CD4-positive, alpha-beta T cell (primary cell): Measurements from ENCODE around the gene DIS3L2. TPM values are rescaled to one million over a fixed set of nuclear protein-coding genes. Genes with fewer than 3 reads are reported as not detected.
A peak's percentile ranks its signal among the peaks of the same experiment; 100 is the strongest.
"Not testable (repeated sequence)": the region's sequence is repeated elsewhere in the genome, so short reads cannot be mapped to it uniquely, and the experiment has no call there.

Experiments used
- ATAC-seq: fragments of 200-7000 bp; cut with Tn5 transposase; one replicate; pipeline ENCODE4 v1.10.0; 2022; ENCODE audit warnings: mild to moderate bottlenecking; ENCODE audit not compliant: poor library complexity
- CTCF ChIA-PET: fragments of 350-600 bp; sonication (Branson Sonifier 250); formaldehyde crosslinking; loops from one replicate; lab custom pipeline; 2021; ENCODE audit warnings: antibody characterized with exemption, inconsistent platforms; lab: Charles Lee
- POLR2A ChIA-PET: fragments of 350-600 bp; sonication (Branson Sonifier 250); formaldehyde crosslinking; loops from one replicate; lab custom pipeline; 2021; ENCODE audit warnings: antibody characterized with exemption, inconsistent platforms; lab: Charles Lee
- DNase-seq, 14 experiments: peaks; one replicate each; pipeline ENCODE4 v3.0.0-alpha.2; 2013 to 2020; ENCODE audit warnings: mixed read lengths in 2 of 14
- H3K27ac ChIP-seq, 2 donors: one replicate each; pipeline versions ENCODE4 v1.5.1 to v1.7.0; 2013; ENCODE audit warnings: low read length in 2 of 2, low read depth in 1 of 2, mild to moderate bottlenecking in 1 of 2
- H3K27me3 ChIP-seq, 2 experiments: 1 replicate in 1 of 2; 2 replicates in 1 of 2; pipeline versions ENCODE4 v1.6.1 to v1.7.0; 2013; ENCODE audit warnings: low read length in 2 of 2, control low read depth in 1 of 2, mild to moderate bottlenecking in 1 of 2, moderate library complexity in 1 of 2; ENCODE audit not compliant: insufficient read depth in 2 of 2, control insufficient read depth in 1 of 2
- H3K36me3 ChIP-seq: one replicate; pipeline ENCODE4 v1.6.1; 2013; ENCODE audit warnings: low read length, control low read depth; ENCODE audit not compliant: insufficient read depth
- H3K4me1 ChIP-seq: one replicate; pipeline ENCODE4 v1.6.1; 2013; ENCODE audit warnings: low read length, control low read depth; ENCODE audit not compliant: insufficient read depth
- H3K4me3 ChIP-seq: one replicate; pipeline ENCODE4 v1.5.1; 2013; ENCODE audit warnings: mild to moderate bottlenecking, low read length, moderate library complexity
- H3K9me3 ChIP-seq, 2 experiments: 1 replicate in 1 of 2; 2 replicates in 1 of 2; pipeline versions ENCODE4 v1.6.1 to v1.7.0; 2013; ENCODE audit warnings: low read length in 2 of 2, mild to moderate bottlenecking in 2 of 2, control low read depth in 1 of 2, moderate library complexity in 1 of 2; ENCODE audit not compliant: control insufficient read depth in 1 of 2, insufficient read depth in 1 of 2
- H3K27ac Mint-ChIP-seq: one replicate; pipeline ENCODE4 v1.8.0; 2020; ENCODE audit warnings: mixed read lengths
- H3K27me3 Mint-ChIP-seq: one replicate; pipeline ENCODE4 v1.8.0; 2021; ENCODE audit warnings: mixed read lengths
- H3K36me3 Mint-ChIP-seq: one replicate; pipeline ENCODE4 v1.8.0; 2021; ENCODE audit warnings: low read depth, mixed read lengths
- H3K4me1 Mint-ChIP-seq: one replicate; pipeline ENCODE4 v1.8.0; 2021; ENCODE audit warnings: low read depth, mixed read lengths
- H3K4me3 Mint-ChIP-seq: one replicate; pipeline ENCODE4 v1.8.0; 2020; ENCODE audit warnings: mild to moderate bottlenecking, mixed read lengths
- H3K9me3 Mint-ChIP-seq: one replicate; pipeline ENCODE4 v1.8.0; 2020; ENCODE audit warnings: mixed read lengths
- intact Hi-C, 2 experiments: fragments of 100-400 bp; cut with DNase I in 1 of 2; cut with micrococcal nuclease in 1 of 2; formaldehyde crosslinking; loops; one replicate each; pipeline versions ENCODE4 v1.15.1 to v1.9.0; 2023 to 2025; cut with DNase I, micrococcal nuclease
- total RNA-seq, 174 experiments: library from RNA in 2 of 174; stranded (reverse) in 2 of 174; gene quantifications; one replicate each; pipeline ENCODE4 v1.2.3 and lab custom pipeline; 2021 to 2026
- TF ChIP-seq, protein P1 (sequence below): fragments of 200-600 bp; IDR thresholded peaks from one replicate; pipeline ENCODE4 v1.8.0; 2022; ENCODE audit warnings: antibody characterized with exemption, mild to moderate bottlenecking

Gene DIS3L2
- total RNA-seq, 2 experiments from 2014 or later: 59.8 to 62.9 TPM

DNA sequence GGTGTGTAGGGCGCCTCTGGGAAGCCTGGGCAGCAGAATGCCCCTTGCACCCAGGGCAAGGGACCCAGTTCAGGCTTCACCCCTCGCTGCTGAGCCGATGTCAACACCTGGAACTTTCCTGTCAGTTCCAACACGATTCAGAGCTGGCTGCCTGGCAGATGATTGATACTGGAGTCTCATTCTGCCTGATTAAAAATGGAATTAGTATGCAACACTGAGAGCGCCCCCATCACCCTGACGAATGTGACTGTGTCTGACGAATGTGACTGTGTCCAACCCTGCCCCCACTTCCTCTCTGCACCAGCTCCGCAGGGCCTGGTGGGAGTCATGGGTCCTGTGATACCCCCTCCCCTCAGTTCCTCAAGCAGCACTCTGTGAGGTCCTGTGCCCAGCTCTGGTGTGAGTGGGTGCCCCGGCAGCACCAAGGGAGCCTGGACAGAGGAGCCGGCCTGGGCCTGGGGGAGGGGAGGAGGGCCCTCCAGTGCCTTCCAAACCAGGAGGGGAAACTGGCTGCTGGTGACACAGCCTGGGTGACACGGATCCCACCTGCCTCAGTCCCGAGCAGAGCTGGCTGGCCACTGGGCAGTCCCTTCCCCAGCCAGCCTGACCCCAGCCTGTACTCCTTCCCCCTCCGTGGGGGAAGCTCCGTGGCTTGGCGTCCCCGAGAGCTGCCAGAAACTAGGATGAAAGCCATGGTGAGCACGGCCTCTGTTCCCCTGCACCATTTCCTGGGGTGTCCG is 375.6 kb downstream of the DIS3L2 start:
- H3K36me3 Mint-ChIP-seq: peaks cover 6% of the 10 kb centered on the region
- DNase-seq (peak in 3 of 14 experiments; percentile 0 to 27 (median 6)), ATAC-seq (no peak)
- no peak overlapping the region for H3K27ac Mint-ChIP-seq
- H3K4me1 Mint-ChIP-seq: no peaks in the 10 kb centered on the region
- Histone ChIP-seq H3K27ac (no peak overlapping the region), H3K27me3 (no peaks in the 10 kb centered on the region), H3K4me1 (no peaks in the 10 kb centered on the region), H3K9me3 (no peaks in the 10 kb centered on the region), H3K36me3 (peaks cover 6% of the 10 kb centered on the region), H3K4me3 (no peak overlapping the region)
- no peak overlapping the region for H3K4me3 Mint-ChIP-seq
- TF ChIP-seq, protein P1, sequence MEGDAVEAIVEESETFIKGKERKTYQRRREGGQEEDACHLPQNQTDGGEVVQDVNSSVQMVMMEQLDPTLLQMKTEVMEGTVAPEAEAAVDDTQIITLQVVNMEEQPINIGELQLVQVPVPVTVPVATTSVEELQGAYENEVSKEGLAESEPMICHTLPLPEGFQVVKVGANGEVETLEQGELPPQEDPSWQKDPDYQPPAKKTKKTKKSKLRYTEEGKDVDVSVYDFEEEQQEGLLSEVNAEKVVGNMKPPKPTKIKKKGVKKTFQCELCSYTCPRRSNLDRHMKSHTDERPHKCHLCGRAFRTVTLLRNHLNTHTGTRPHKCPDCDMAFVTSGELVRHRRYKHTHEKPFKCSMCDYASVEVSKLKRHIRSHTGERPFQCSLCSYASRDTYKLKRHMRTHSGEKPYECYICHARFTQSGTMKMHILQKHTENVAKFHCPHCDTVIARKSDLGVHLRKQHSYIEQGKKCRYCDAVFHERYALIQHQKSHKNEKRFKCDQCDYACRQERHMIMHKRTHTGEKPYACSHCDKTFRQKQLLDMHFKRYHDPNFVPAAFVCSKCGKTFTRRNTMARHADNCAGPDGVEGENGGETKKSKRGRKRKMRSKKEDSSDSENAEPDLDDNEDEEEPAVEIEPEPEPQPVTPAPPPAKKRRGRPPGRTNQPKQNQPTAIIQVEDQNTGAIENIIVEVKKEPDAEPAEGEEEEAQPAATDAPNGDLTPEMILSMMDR: no peak
- intact Hi-C loops: loop anchor here in 1 of 2 experiments (10.0 kb wide), 1 partner anchor 108 kb away; no protein-coding TSS in a partner anchor
- no peaks in the 10 kb centered on the region for H3K27me3 Mint-ChIP-seq
- H3K9me3 Mint-ChIP-seq: no peaks in the 10 kb centered on the region
- ChIA-PET POLR2A (no interaction called here), CTCF (no interaction called here)

DNA sequence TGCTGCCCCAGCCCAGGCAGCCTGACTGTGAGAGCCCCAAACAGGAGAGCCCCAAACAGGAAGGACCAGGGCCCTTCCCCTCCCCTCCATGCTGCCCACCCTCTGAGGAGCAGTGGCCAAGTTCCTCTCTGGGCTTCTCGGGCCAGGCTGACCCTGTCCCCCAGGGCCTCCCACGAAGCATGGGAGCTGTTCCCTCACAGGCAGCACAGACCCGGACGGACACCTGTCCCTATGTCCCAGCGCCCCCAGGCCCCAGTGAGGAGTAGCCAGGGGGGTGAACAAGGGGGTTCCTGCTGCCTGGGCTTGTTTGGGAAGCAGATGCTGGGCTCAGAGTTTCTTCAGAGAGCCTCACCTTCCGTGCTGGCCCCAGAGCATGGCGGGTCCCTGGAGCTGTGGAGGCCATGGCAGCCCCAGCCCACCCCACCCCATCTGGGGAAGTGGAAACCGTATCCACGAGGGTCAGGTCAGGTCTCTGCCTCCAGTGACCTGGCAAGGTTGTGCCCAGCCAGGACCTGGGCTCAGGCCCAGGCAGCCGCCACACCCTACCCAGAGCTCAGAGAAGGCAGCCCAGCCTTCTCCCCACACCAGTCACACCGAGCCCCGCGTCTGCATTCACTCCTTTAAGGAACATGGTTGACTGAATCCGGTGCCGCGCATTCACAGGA is 376.7 kb downstream of the DIS3L2 start:
- H3K4me1 ChIP-seq, H3K4me3 ChIP-seq, H3K9me3 ChIP-seq, CTCF ChIA-PET, H3K36me3 ChIP-seq, H3K4me3 Mint-ChIP-seq, H3K27me3 ChIP-seq, H3K36me3 Mint-ChIP-seq, H3K9me3 Mint-ChIP-seq, POLR2A ChIA-PET, H3K27me3 Mint-ChIP-seq, ATAC-seq, H3K27ac Mint-ChIP-seq, H3K4me1 Mint-ChIP-seq, H3K27ac ChIP-seq: not testable (repeated sequence)
- DNase-seq: peak in 2 of 14 experiments; percentile 0 to 12
- intact Hi-C loops: loop anchor here in 1 of 2 experiments (10.0 kb wide), 1 partner anchor 107 kb away; no protein-coding TSS in a partner anchor

- DNase-seq (no peak), ATAC-seq (no peak)
- no peaks in the 10 kb centered on the region for H3K9me3 ChIP-seq
- no peaks in the 10 kb centered on the region for H3K27me3 Mint-ChIP-seq
- H3K27ac Mint-ChIP-seq: no peak overlapping the region
- H3K36me3 Mint-ChIP-seq: peaks cover 6% of the 10 kb centered on the region
- no peak overlapping the region for H3K4me3 ChIP-seq
- CTCF ChIA-PET: no interaction called here
- no peaks in the 10 kb centered on the region for H3K4me1 Mint-ChIP-seq
- no peaks in the 10 kb centered on the region for H3K4me1 ChIP-seq
- no peak overlapping the region for H3K4me3 Mint-ChIP-seq
- TF ChIP-seq, protein P1: no peak
- H3K9me3 Mint-ChIP-seq: no peaks in the 10 kb centered on the region
- H3K27me3 ChIP-seq: no peaks in the 10 kb centered on the region
- H3K36me3 ChIP-seq: peaks cover 6% of the 10 kb centered on the region
- POLR2A ChIA-PET: no interaction called here
- H3K27ac ChIP-seq: no peak overlapping the region
- intact Hi-C loops: loop anchor here in 1 of 2 experiments (10.0 kb wide), 1 partner anchor 106 kb away; no protein-coding TSS in a partner anchor
Measured at GRCh38 chr2:232338759-232339106, 377.2 kb downstream of the DIS3L2 start.
